SK-N-SH treated with all-trans-retinoic acid at 6 μM for 48 hours (cell line): ENCODE data around the gene TACC3.

Experiments
- ATAC-seq: fragments of 200-7000 bp; cut with Tn5 transposase; 3 replicates; pipeline ENCODE4 v1.9.1; 2020; ENCODE audit warnings: mild to moderate bottlenecking, moderate library complexity
- ARNTL ChIP-seq: fragments of 450-650 bp; formaldehyde crosslinking; IDR thresholded peaks from 2 replicates; pipeline ENCODE4 v1.5.0; 2020; ENCODE audit warnings: low read depth, mild to moderate bottlenecking, moderate library complexity, borderline replicate concordance
- BACH2 ChIP-seq: fragments of 250-450 bp; sonication (Bioruptor Pico); IDR thresholded peaks from 2 replicates; pipeline ENCODE4 v1.9.0; 2021; ENCODE audit warnings: mild to moderate bottlenecking, borderline replicate concordance
- CSDC2 ChIP-seq: fragments of 250-450 bp; sonication (Bioruptor Pico); IDR thresholded peaks from 2 replicates; pipeline ENCODE4 v1.5.0; 2020; ENCODE audit warnings: mild to moderate bottlenecking, moderate library complexity
- ESRRG ChIP-seq: fragments of 250-450 bp; sonication (Bioruptor Pico); IDR thresholded peaks from 2 replicates; pipeline ENCODE4 v1.6.1; 2021; ENCODE audit warnings: mild to moderate bottlenecking
- OSR1 ChIP-seq: fragments of 250-450 bp; sonication (Bioruptor Pico); IDR thresholded peaks from 2 replicates; pipeline ENCODE4 v1.8.0; 2022; ENCODE audit warnings: moderate library complexity, mild to moderate bottlenecking, inconsistent platforms
- PPARA ChIP-seq: fragments of 250-450 bp; sonication (Bioruptor Pico); IDR thresholded peaks from 2 replicates; pipeline ENCODE4 v1.5.0; 2020; ENCODE audit warnings: mild to moderate bottlenecking, borderline replicate concordance
- RARB ChIP-seq: fragments of 250-450 bp; sonication (Bioruptor Pico); IDR thresholded peaks from 2 replicates; pipeline ENCODE4 v1.8.0; 2021; ENCODE audit warnings: mild to moderate bottlenecking, moderate library complexity
- SNAI2 ChIP-seq: fragments of 250-450 bp; sonication (Bioruptor Pico); IDR thresholded peaks from 2 replicates; pipeline ENCODE4 v1.5.0; 2020; ENCODE audit warnings: mild to moderate bottlenecking, moderate library complexity
- TCF4 ChIP-seq: fragments of 250-450 bp; sonication (Bioruptor Pico); IDR thresholded peaks from 2 replicates; pipeline ENCODE4 v1.8.0; 2021; ENCODE audit warnings: mild to moderate bottlenecking, moderate library complexity, borderline replicate concordance
- TOX ChIP-seq: fragments of 250-450 bp; sonication (Bioruptor Pico); IDR thresholded peaks from 2 replicates; pipeline ENCODE4 v1.8.0; 2021; ENCODE audit warnings: mild to moderate bottlenecking, moderate library complexity, borderline replicate concordance
- ZFP3 ChIP-seq: fragments of 250-450 bp; sonication (Bioruptor Pico); IDR thresholded peaks from 2 replicates; pipeline ENCODE4 v1.5.0; 2020; ENCODE audit warnings: mild to moderate bottlenecking, moderate library complexity
- ZFP30 ChIP-seq: fragments of 450-650 bp; formaldehyde crosslinking; IDR thresholded peaks from 2 replicates; pipeline ENCODE4 v1.5.0; 2022; ENCODE audit warnings: mild to moderate bottlenecking, moderate library complexity
- TF ChIP-seq, protein P1 (sequence below): fragments of 250-450 bp; sonication (Bioruptor Pico); IDR thresholded peaks from 2 replicates; pipeline ENCODE4 v1.8.0; 2020; ENCODE audit warnings: mild to moderate bottlenecking, moderate library complexity, borderline replicate concordance
- TF ChIP-seq, protein P2 (sequence below): fragments of 250-450 bp; sonication (Bioruptor Pico); IDR thresholded peaks from 2 replicates; pipeline ENCODE4 v1.5.1; 2020; ENCODE audit warnings: low read depth, mild to moderate bottlenecking, moderate library complexity
- TF ChIP-seq, protein P3 (sequence below): fragments of 250-450 bp; sonication (Bioruptor Pico); IDR thresholded peaks from 2 replicates; pipeline ENCODE4 v1.8.0; 2021; ENCODE audit warnings: low read depth, mild to moderate bottlenecking, moderate library complexity, borderline replicate concordance
- TF ChIP-seq, protein P4 (sequence below): fragments of 250-450 bp; sonication (Bioruptor Pico); IDR thresholded peaks from 2 replicates; pipeline ENCODE4 v1.5.0; 2020; ENCODE audit warnings: mild to moderate bottlenecking, moderate library complexity
- TF ChIP-seq, protein P5 (sequence below): fragments of 250-450 bp; sonication (Bioruptor Pico); IDR thresholded peaks from 2 replicates; pipeline ENCODE4 v1.5.1; 2021; ENCODE audit warnings: mild to moderate bottlenecking, moderate library complexity

Gene TACC3

DNA sequence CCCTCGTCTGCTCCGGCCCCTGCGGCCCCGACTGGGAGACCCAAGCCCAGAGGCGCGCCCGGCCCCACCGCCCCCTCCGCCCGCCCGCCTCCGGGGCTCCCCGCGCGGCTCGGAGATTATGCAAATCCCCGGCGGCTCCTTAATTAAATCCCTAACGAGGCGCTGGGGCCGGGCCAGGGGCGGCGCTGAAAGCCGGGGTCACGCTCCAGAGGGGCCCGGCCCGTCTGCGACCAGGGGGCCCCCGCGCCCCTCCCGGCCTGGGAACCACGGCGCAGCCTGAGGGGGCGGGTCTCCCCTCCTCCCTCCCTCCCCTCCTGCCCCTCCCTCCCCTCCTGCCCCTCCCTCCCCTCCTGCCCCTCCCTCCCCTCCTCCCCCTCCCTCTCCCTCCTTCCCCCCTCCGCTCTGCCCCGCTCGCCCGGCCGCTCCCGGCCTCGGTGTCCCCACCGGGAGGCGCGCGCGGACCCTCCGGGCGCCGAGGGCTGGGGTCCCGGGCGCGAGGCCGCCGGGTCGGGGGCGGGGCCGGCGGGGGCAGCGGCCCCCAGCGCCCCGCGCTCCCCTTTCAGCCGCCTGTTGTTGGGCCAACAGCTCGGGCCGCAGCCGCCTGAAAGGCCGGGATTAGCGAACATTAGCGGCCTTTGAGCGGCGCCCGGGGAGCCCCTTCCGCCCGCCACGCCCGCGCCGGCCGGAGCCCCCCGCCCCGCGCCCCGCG lies 45.9 kb downstream of the TACC3 start:
- TF ChIP-seq, protein P1, sequence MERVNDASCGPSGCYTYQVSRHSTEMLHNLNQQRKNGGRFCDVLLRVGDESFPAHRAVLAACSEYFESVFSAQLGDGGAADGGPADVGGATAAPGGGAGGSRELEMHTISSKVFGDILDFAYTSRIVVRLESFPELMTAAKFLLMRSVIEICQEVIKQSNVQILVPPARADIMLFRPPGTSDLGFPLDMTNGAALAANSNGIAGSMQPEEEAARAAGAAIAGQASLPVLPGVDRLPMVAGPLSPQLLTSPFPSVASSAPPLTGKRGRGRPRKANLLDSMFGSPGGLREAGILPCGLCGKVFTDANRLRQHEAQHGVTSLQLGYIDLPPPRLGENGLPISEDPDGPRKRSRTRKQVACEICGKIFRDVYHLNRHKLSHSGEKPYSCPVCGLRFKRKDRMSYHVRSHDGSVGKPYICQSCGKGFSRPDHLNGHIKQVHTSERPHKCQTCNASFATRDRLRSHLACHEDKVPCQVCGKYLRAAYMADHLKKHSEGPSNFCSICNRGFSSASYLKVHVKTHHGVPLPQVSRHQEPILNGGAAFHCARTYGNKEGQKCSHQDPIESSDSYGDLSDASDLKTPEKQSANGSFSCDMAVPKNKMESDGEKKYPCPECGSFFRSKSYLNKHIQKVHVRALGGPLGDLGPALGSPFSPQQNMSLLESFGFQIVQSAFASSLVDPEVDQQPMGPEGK (CRISPR knock-in tag), result no peak
- no peak for TF ChIP-seq ZFP30
- peak; percentile 6; the same call in 1 of the 3 replicates for ATAC-seq

DNA sequence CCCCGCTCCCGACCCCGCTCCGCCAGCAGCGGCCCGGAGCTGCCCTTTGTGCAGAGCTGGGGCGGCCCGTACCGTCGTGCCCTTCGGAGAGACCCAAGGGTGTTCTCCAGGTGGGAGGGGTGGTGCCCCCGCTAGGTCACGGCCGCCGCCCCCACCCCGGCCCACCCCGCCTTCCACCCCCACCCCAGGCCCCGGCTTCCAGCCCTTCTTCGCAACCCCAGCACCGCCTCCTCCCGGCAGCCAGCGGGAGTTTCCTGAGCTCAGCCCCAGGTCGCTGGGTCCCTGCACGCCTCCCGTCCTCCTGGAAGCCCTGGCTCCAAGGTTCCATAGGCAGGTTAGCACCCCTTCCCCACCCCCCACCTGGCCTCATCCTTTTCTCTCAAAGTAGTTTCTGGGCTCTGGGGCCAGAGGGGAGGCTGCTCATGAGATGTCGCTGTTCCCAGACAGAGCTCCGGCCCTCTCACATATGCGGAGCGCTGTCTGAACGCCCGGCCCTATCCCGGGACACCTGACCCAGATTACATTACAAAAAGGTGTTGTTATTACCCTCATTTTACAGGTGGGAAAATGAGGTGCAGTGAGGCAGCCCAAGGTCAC lies 46.5 kb downstream of the TACC3 start:
- TF ChIP-seq, protein P2, sequence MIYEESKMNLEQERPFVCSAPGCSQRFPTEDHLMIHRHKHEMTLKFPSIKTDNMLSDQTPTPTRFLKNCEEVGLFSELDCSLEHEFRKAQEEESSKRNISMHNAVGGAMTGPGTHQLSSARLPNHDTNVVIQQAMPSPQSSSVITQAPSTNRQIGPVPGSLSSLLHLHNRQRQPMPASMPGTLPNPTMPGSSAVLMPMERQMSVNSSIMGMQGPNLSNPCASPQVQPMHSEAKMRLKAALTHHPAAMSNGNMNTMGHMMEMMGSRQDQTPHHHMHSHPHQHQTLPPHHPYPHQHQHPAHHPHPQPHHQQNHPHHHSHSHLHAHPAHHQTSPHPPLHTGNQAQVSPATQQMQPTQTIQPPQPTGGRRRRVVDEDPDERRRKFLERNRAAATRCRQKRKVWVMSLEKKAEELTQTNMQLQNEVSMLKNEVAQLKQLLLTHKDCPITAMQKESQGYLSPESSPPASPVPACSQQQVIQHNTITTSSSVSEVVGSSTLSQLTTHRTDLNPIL (CRISPR knock-in tag), result no peak
- TF ChIP-seq TCF4 (CRISPR knock-in tag) (no peak), TOX (CRISPR knock-in tag) (no peak), ESRRG (no peak), OSR1 (CRISPR knock-in tag) (no peak), CSDC2 (CRISPR knock-in tag) (no peak), BACH2 (CRISPR knock-in tag) (no peak), RARB (CRISPR knock-in tag) (no peak), ARNTL (CRISPR knock-in tag) (no peak), PPARA (CRISPR knock-in tag) (no peak), ZFP3 (no peak), ZFP30 (no peak), SNAI2 (no peak)
- TF ChIP-seq, protein P3, sequence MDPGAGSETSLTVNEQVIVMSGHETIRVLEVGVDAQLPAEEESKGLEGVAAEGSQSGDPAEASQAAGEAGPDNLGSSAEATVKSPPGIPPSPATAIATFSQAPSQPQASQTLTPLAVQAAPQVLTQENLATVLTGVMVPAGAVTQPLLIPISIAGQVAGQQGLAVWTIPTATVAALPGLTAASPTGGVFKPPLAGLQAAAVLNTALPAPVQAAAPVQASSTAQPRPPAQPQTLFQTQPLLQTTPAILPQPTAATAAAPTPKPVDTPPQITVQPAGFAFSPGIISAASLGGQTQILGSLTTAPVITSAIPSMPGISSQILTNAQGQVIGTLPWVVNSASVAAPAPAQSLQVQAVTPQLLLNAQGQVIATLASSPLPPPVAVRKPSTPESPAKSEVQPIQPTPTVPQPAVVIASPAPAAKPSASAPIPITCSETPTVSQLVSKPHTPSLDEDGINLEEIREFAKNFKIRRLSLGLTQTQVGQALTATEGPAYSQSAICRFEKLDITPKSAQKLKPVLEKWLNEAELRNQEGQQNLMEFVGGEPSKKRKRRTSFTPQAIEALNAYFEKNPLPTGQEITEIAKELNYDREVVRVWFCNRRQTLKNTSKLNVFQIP (CRISPR knock-in tag), result no peak
- TF ChIP-seq, protein P4, sequence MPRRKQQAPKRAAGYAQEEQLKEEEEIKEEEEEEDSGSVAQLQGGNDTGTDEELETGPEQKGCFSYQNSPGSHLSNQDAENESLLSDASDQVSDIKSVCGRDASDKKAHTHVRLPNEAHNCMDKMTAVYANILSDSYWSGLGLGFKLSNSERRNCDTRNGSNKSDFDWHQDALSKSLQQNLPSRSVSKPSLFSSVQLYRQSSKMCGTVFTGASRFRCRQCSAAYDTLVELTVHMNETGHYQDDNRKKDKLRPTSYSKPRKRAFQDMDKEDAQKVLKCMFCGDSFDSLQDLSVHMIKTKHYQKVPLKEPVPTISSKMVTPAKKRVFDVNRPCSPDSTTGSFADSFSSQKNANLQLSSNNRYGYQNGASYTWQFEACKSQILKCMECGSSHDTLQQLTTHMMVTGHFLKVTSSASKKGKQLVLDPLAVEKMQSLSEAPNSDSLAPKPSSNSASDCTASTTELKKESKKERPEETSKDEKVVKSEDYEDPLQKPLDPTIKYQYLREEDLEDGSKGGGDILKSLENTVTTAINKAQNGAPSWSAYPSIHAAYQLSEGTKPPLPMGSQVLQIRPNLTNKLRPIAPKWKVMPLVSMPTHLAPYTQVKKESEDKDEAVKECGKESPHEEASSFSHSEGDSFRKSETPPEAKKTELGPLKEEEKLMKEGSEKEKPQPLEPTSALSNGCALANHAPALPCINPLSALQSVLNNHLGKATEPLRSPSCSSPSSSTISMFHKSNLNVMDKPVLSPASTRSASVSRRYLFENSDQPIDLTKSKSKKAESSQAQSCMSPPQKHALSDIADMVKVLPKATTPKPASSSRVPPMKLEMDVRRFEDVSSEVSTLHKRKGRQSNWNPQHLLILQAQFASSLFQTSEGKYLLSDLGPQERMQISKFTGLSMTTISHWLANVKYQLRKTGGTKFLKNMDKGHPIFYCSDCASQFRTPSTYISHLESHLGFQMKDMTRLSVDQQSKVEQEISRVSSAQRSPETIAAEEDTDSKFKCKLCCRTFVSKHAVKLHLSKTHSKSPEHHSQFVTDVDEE, result no peak
- TF ChIP-seq, protein P1 (CRISPR knock-in tag), result no peak
- TF ChIP-seq, protein P5, sequence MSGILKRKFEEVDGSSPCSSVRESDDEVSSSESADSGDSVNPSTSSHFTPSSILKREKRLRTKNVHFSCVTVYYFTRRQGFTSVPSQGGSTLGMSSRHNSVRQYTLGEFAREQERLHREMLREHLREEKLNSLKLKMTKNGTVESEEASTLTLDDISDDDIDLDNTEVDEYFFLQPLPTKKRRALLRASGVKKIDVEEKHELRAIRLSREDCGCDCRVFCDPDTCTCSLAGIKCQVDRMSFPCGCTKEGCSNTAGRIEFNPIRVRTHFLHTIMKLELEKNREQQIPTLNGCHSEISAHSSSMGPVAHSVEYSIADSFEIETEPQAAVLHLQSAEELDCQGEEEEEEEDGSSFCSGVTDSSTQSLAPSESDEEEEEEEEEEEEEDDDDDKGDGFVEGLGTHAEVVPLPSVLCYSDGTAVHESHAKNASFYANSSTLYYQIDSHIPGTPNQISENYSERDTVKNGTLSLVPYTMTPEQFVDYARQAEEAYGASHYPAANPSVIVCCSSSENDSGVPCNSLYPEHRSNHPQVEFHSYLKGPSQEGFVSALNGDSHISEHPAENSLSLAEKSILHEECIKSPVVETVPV (CRISPR knock-in tag), result no peak
- TF ChIP-seq, all 23 proteins: peak for 0
- peak; percentile 78 for ATAC-seq
